Stimulated activated CD4-positive, alpha-beta T cell treated with anti-CD3 and anti-CD28 coated beads, TNF-alpha, amount 100 ng/mL, for 48 hours (primary cell): ENCODE measurements around the gene UBR1.
"Not testable (repeated sequence)": the region's sequence is repeated elsewhere in the genome, so short reads cannot be mapped to it uniquely, and the experiment has no call there.

Source experiments
- DNase-seq, 3 donors: peaks; one replicate each; pipeline ENCODE4 v3.0.0-alpha.2; 2020; ENCODE audit warnings: low read depth in 3 of 3

The UBR1 gene

GRCh38 chr15:43105778-43106485 lies at the start of gene UBR1:
TSS of gene UBR1 (minus strand) at chr15:43106038. CDS start at chr15:43106022, 16 bp downstream.
- DNase-seq: peak; percentile 71 to 85 (median 83)

GRCh38 chr15:43153269-43153668 lies 47.4 kb upstream of the UBR1 start:
- no peak for DNase-seq

GRCh38 chr15:43151688-43152087 lies 45.9 kb upstream of the UBR1 start:
- DNase-seq: no peak

GRCh38 chr15:43150191-43150929 lies 44.5 kb upstream of the UBR1 start:
- DNase-seq: no peak

GRCh38 chr15:43146184-43146583 lies 40.3 kb upstream of the UBR1 start:
- DNase-seq: no peak

GRCh38 chr15:43144512-43144911 lies 38.7 kb upstream of the UBR1 start:
- DNase-seq: no peak

GRCh38 chr15:43143203-43143941 lies 37.5 kb upstream of the UBR1 start:
- DNase-seq: no peak

- no peak for DNase-seq
Measured at GRCh38 chr15:43135351-43135750, 29.5 kb upstream of the UBR1 start.

- DNase-seq: no peak
Measured at GRCh38 chr15:43134157-43134635, 28.4 kb upstream of the UBR1 start.

GRCh38 chr15:43133430-43134156 lies 27.8 kb upstream of the UBR1 start, which contains the start of gene TMEM62:
TSS of gene TMEM62 (plus strand) at chr15:43133586. CDS start at chr15:43133803, 217 bp downstream.
- DNase-seq: peak; percentile 27 to 48 (median 38)

- no peak for DNase-seq
Measured at GRCh38 chr15:43132830-43133429, 27.1 kb upstream of the UBR1 start.

GRCh38 chr15:43128980-43129335 lies 23.1 kb upstream of the UBR1 start:
- DNase-seq: no peak

- DNase-seq: not testable (repeated sequence)
Measured at GRCh38 chr15:43128174-43128979, 22.5 kb upstream of the UBR1 start.

- no peak for DNase-seq
Measured at GRCh38 chr15:43127752-43128151, 21.9 kb upstream of the UBR1 start.

GRCh38 chr15:43126356-43126755 lies 20.5 kb upstream of the UBR1 start:
- DNase-seq: no peak

- no peak for DNase-seq
Measured at GRCh38 chr15:43125100-43125661, 19.3 kb upstream of the UBR1 start.

- DNase-seq: no peak
Measured at GRCh38 chr15:43121863-43122262, 16.0 kb upstream of the UBR1 start.

GRCh38 chr15:43118829-43119228 lies 13.0 kb upstream of the UBR1 start:
- DNase-seq: no peak

GRCh38 chr15:43118286-43118685 lies 12.4 kb upstream of the UBR1 start:
- DNase-seq: no peak

GRCh38 chr15:43111354-43111753 lies 5.5 kb upstream of the UBR1 start:
- no peak for DNase-seq
